ENCODE measurements around the gene FOCAD.

FOCAD gene

GRCh38 chr9:20770947-20771346, 86.9 kb downstream of the FOCAD start (continued):
- TF ChIP-seq ZNF600 (tag by site-specific recombination; IDR thresholded peaks at IDR 0.05) (no peak), ZNF664 (tag by site-specific recombination; IDR thresholded peaks at IDR 0.05) (no peak)

GRCh38 chr9:20771729-20772128, 87.7 kb downstream of the FOCAD start:
- Histone ChIP-seq H3K4me3 (ENCODE audit: low read depth, low read length) (no peak overlapping the region), H3K36me3 (ENCODE audit: control insufficient read depth in 2 of 2, insufficient read depth in 1 of 2, low read length in 2 of 2) (peaks cover 6 to 27% of the 10 kb centered on the region in 2 experiments; a peak in 2 of 3 replicates), H3K27ac (ENCODE audit: extremely low read depth, low read depth, low read length) (no peak overlapping the region), H3K4me1 (ENCODE audit: control insufficient read depth, insufficient read depth, low read length) (no peaks in the 10 kb centered on the region), H3K9me3 (ENCODE audit: control insufficient read depth, insufficient read depth, low read depth, low read length) (no peaks in the 10 kb centered on the region)
- ChIA-PET POLR2A (no interaction called here), CTCF (no interaction called here)
- TF ChIP-seq ZNF221 (tag by site-specific recombination; IDR thresholded peaks at IDR 0.05; ENCODE audit: borderline replicate concordance) = no peak
- TF ChIP-seq EGR2 (tag by site-specific recombination; IDR thresholded peaks at IDR 0.05; ENCODE audit: low read depth) = no peak
- TF ChIP-seq ZNF830 (tag by site-specific recombination; IDR thresholded peaks at IDR 0.05; ENCODE audit: low read depth) = no peak
- no peak for TF ChIP-seq ZNF146 (tag by site-specific recombination; IDR thresholded peaks at IDR 0.05)
- TF ChIP-seq PRDM1 (tag by site-specific recombination; IDR thresholded peaks at IDR 0.05) = no peak
- no peak for TF ChIP-seq KLF7 (tag by site-specific recombination; IDR thresholded peaks at IDR 0.05; ENCODE audit: borderline replicate concordance)
- no peak for TF ChIP-seq ZNF2 (tag by site-specific recombination; IDR thresholded peaks at IDR 0.05)
- no peak for TF ChIP-seq PRDM10 (tag by site-specific recombination; IDR thresholded peaks at IDR 0.05)
- TF ChIP-seq ZXDB (tag by site-specific recombination; IDR thresholded peaks at IDR 0.05) = no peak
- no peak for TF ChIP-seq ZNF292 (tag by site-specific recombination; IDR thresholded peaks at IDR 0.05; ENCODE audit: borderline replicate concordance, low read depth)
- no peak for TF ChIP-seq ZNF280C (tag by site-specific recombination; IDR thresholded peaks at IDR 0.05)
- no peak for TF ChIP-seq SP7 (tag by site-specific recombination; IDR thresholded peaks at IDR 0.05)
- no peak for TF ChIP-seq RBAK (tag by site-specific recombination; IDR thresholded peaks at IDR 0.05)
- no peak for TF ChIP-seq ZSCAN4 (tag by site-specific recombination; IDR thresholded peaks at IDR 0.05)
- TF ChIP-seq ZBTB17 (tag by site-specific recombination; IDR thresholded peaks at IDR 0.05) = no peak
- no peak for TF ChIP-seq OSR2 (tag by site-specific recombination; IDR thresholded peaks at IDR 0.05)
- TF ChIP-seq KLF1 (tag by site-specific recombination; IDR thresholded peaks at IDR 0.05) = no peak
- TF ChIP-seq ZNF473 (tag by site-specific recombination; IDR thresholded peaks at IDR 0.05) = no peak
- TF ChIP-seq KLF10 (tag by site-specific recombination; IDR thresholded peaks at IDR 0.05) = no peak

Data from HEK293 (cell line).